T-helper 17 cell (primary cell): ENCODE data around the gene SH3BGRL2. TPM values are rescaled to one million over a fixed set of nuclear protein-coding genes. Genes with fewer than 3 reads are reported as not detected.

Source experiments
- ATAC-seq: fragments of 150-1000 bp; cut with Tn5 transposase; 2 replicates; pipeline ENCODE4 v1.10.0; 2021; ENCODE audit warnings: mild to moderate bottlenecking, moderate library complexity
- DNase-seq, 3 donors: peaks; one replicate each; pipeline versions ENCODE4 v3.0.0 to v3.0.0-alpha.2; 2020 to 2021
- H3K9me3 ChIP-seq: one replicate; pipeline ENCODE4 v1.7.0; 2013; ENCODE audit warnings: low read length, mild to moderate bottlenecking; ENCODE audit not compliant: control insufficient read depth, poor library complexity, severe bottlenecking
- H3K27ac Mint-ChIP-seq: one replicate; pipeline ENCODE4 v1.8.0; 2022; ENCODE audit warnings: mild to moderate bottlenecking, moderate library complexity, mixed read lengths
- H3K27me3 Mint-ChIP-seq: one replicate; pipeline ENCODE4 v1.8.0; 2022; ENCODE audit warnings: mixed read lengths
- H3K36me3 Mint-ChIP-seq: one replicate; pipeline ENCODE4 v1.8.0; 2022; ENCODE audit warnings: low read depth, mixed read lengths
- H3K4me1 Mint-ChIP-seq: one replicate; pipeline ENCODE4 v1.8.0; 2022; ENCODE audit warnings: mild to moderate bottlenecking, mixed read lengths
- H3K4me3 Mint-ChIP-seq: one replicate; pipeline ENCODE4 v1.8.0; 2022; ENCODE audit warnings: mild to moderate bottlenecking, moderate library complexity, mixed read lengths
- total RNA-seq, 4 donors: library from RNA in 2 of 4; stranded (reverse) in 2 of 4; gene quantifications; one replicate each; pipeline ENCODE4 v1.2.3 and lab custom pipeline; 2022 to 2026

Gene SH3BGRL2
- total RNA-seq (10 to 100 TPM in 1 of 2 donors, 1 to 10 TPM in 1; 2.1 to 36.0 TPM), total RNA-seq (lab: John Stamatoyannopoulos, UW) (0.15 to 2.3 reads per million in 2 donors)

GRCh38 chr6:79630883-79631692 lies at the start of gene SH3BGRL2:
Gene SH3BGRL2 (plus strand): TSS chr6:79631329. CDS start chr6:79631462, 133 bp downstream.
- DNase-seq (peak in 1 of 3 donors; percentile 4), ATAC-seq (peak; percentile 57)
- Mint-ChIP-seq H3K4me1 (peaks cover 11% of the 10 kb centered on the region), H3K36me3 (peaks cover 3% of the 10 kb centered on the region), H3K4me3 (peak within 1 kb of the TSS; percentile 90), H3K27me3 (peaks cover 67% of the 10 kb centered on the region), H3K27ac (no peak within 1 kb of the TSS)
- H3K9me3 ChIP-seq, result no peaks in the 10 kb centered on the region

GRCh38 chr6:79584332-79584731 lies 46.8 kb upstream of the SH3BGRL2 start:
- no peak for DNase-seq
- Mint-ChIP-seq H3K4me1 (no peaks in the 10 kb centered on the region), H3K27me3 (no peaks in the 10 kb centered on the region), H3K27ac (no peak overlapping the region), H3K4me3 (no peak overlapping the region), H3K36me3 (no peaks in the 10 kb centered on the region)
- no peak for ATAC-seq
- no peaks in the 10 kb centered on the region for H3K9me3 ChIP-seq

DNA sequence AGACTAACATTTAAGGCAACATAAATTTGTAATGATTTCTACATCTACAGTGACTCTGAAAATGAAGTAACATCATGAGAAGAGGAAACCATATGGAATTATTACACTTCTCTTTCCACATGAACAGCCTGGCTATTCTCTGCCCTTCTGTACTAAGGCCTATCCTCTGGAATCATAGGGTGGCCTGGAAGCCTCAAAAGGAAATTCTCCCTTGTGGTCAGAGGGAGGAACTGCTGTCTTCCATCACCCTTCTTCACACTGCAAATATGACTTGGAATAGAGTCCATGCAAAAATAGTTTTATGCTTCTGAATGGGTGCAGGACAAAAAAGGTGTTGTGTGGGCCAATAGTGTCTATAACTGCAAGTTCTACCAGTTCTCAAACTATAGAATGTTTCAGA lies 44.6 kb upstream of the SH3BGRL2 start:
- Mint-ChIP-seq H3K27ac (no peak overlapping the region), H3K27me3 (no peaks in the 10 kb centered on the region), H3K4me1 (no peaks in the 10 kb centered on the region), H3K4me3 (no peak overlapping the region), H3K36me3 (no peaks in the 10 kb centered on the region)
- H3K9me3 ChIP-seq, result no peaks in the 10 kb centered on the region
- DNase-seq, result no peak
- ATAC-seq, result no peak

DNA sequence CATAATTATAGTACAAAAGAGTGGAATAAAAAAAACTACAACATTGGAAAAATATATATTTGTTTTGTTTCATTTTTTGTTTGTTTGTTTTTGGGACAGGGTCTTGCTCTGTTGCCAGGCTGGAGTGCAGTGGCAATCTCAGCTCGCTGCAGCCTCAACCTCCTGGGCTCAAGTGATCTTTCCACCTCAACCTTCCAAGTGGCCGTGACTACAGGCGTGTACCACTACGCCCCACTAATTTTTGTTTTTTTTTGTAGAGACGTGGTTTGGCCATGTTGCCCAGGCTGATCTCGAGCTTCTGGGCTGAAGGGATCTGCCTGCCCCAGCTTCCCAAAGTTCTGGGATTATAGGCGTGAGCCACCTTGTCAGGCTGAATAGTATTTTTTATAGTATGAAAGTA lies 41.4 kb upstream of the SH3BGRL2 start:
- no peak overlapping the region for H3K27ac Mint-ChIP-seq
- ATAC-seq (no peak), DNase-seq (no peak)
- peaks cover 12% of the 10 kb centered on the region for H3K27me3 Mint-ChIP-seq
- no peaks in the 10 kb centered on the region for H3K9me3 ChIP-seq
- H3K4me3 Mint-ChIP-seq, result no peak overlapping the region
- no peaks in the 10 kb centered on the region for H3K4me1 Mint-ChIP-seq
- H3K36me3 Mint-ChIP-seq, result no peaks in the 10 kb centered on the region

GRCh38 chr6:79597155-79597554 lies 34.0 kb upstream of the SH3BGRL2 start:
- Mint-ChIP-seq H3K4me1 (no peaks in the 10 kb centered on the region), H3K27me3 (peaks cover 16% of the 10 kb centered on the region), H3K4me3 (no peak overlapping the region), H3K27ac (no peak overlapping the region), H3K36me3 (no peaks in the 10 kb centered on the region)
- ATAC-seq (no peak), DNase-seq (no peak)
- H3K9me3 ChIP-seq, result no peaks in the 10 kb centered on the region

DNA sequence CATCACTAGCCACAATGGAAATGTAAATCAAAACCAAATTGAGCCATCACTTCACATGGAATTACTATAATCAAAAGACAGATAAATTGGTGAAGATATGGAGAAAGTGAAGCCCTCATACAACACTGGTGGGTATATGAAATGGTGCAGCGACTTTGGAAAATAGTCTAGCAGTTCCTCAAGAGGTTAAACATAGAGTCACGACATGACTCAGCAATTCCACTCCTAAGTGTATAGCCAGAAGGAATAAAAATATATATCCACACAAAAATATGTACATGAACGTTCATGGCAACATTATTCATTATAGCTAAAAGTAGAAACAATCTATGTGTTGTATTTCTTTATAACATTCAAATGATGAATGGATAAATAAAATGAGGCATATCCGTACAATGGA lies 33.1 kb upstream of the SH3BGRL2 start:
- ATAC-seq (no peak), DNase-seq (no peak)
- H3K36me3 Mint-ChIP-seq, result no peaks in the 10 kb centered on the region
- H3K4me3 Mint-ChIP-seq, result no peak overlapping the region
- H3K27ac Mint-ChIP-seq, result no peak overlapping the region
- H3K9me3 ChIP-seq, result no peaks in the 10 kb centered on the region
- peaks cover 15% of the 10 kb centered on the region for H3K27me3 Mint-ChIP-seq
- no peaks in the 10 kb centered on the region for H3K4me1 Mint-ChIP-seq

- no peak for DNase-seq
- peaks cover 3% of the 10 kb centered on the region for H3K27me3 Mint-ChIP-seq
- no peak overlapping the region for H3K27ac Mint-ChIP-seq
- no peaks in the 10 kb centered on the region for H3K36me3 Mint-ChIP-seq
- no peaks in the 10 kb centered on the region for H3K4me1 Mint-ChIP-seq
- ATAC-seq, result no peak
- H3K4me3 Mint-ChIP-seq, result no peak overlapping the region
- H3K9me3 ChIP-seq, result no peaks in the 10 kb centered on the region
These were observed 31.3 kb upstream of the SH3BGRL2 start for GRCh38 chr6:79599725-79600259.

- Mint-ChIP-seq H3K4me3 (no peak overlapping the region), H3K27me3 (no peaks in the 10 kb centered on the region), H3K36me3 (no peaks in the 10 kb centered on the region), H3K27ac (no peak overlapping the region), H3K4me1 (no peaks in the 10 kb centered on the region)
- DNase-seq (no peak), ATAC-seq (no peak)
- no peaks in the 10 kb centered on the region for H3K9me3 ChIP-seq
These were observed 30.8 kb upstream of the SH3BGRL2 start for GRCh38 chr6:79600313-79600712.

DNA sequence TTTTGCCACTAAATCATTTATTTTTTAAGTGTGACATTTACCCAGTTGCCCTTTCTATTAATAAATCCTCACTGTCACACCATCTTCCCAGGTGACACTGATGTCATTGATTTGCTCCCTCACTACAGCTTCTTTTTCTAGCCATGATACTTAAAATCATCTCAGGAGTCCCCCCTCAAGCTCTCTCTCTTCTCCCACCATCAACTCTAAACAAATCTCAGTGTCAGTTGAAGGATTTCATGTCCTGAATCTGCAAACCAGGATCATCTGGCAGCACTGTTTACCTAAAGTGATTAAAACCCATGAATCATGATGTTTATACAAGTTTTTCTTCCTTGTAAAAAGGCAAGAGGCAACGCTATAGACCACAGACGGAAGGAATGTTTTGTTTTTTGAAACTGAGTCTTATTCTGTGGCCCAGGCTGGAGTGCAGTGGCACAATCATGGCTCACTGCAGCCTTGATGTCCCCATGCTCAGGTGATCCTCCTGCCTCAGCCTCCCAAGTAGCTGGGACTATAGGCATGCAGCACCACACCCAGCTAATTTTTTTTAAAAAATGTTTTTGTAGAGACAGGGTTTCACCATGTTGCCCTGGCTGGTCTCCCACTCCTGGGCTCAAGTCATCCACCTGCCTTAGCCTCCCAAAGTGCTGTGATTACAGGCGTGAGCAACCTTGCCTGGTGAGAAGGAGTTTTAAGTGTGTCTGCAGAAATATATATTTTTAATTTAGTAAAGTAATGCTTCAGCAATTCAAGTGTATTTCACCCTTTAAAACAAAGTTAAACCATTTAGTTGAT lies 30.1 kb upstream of the SH3BGRL2 start:
- DNase-seq (no peak), ATAC-seq (no peak)
- Mint-ChIP-seq H3K27me3 (no peaks in the 10 kb centered on the region), H3K4me3 (no peak overlapping the region), H3K4me1 (no peaks in the 10 kb centered on the region), H3K36me3 (no peaks in the 10 kb centered on the region), H3K27ac (no peak overlapping the region)
- H3K9me3 ChIP-seq, result no peaks in the 10 kb centered on the region

GRCh38 chr6:79602859-79603258 lies 28.3 kb upstream of the SH3BGRL2 start:
- no peak for DNase-seq
- no peaks in the 10 kb centered on the region for H3K27me3 Mint-ChIP-seq

GRCh38 chr6:79604583-79605037 lies 26.5 kb upstream of the SH3BGRL2 start:
- no peaks in the 10 kb centered on the region for H3K9me3 ChIP-seq
- Mint-ChIP-seq H3K36me3 (no peaks in the 10 kb centered on the region), H3K4me3 (no peak overlapping the region), H3K4me1 (no peaks in the 10 kb centered on the region), H3K27me3 (no peaks in the 10 kb centered on the region), H3K27ac (no peak overlapping the region)
- no peak for DNase-seq
- no peak for ATAC-seq

More at GRCh38 chr6:79602859-79603258, 28.3 kb upstream of the SH3BGRL2 start:
- Mint-ChIP-seq H3K4me3 (no peak overlapping the region), H3K36me3 (no peaks in the 10 kb centered on the region), H3K4me1 (no peaks in the 10 kb centered on the region), H3K27ac (no peak overlapping the region)
- ATAC-seq, result no peak
- no peaks in the 10 kb centered on the region for H3K9me3 ChIP-seq

GRCh38 chr6:79605061-79605460 lies 26.1 kb upstream of the SH3BGRL2 start:
- DNase-seq (no peak), ATAC-seq (no peak)
- no peaks in the 10 kb centered on the region for H3K27me3 Mint-ChIP-seq
- no peaks in the 10 kb centered on the region for H3K4me1 Mint-ChIP-seq
- no peak overlapping the region for H3K27ac Mint-ChIP-seq
- no peak overlapping the region for H3K4me3 Mint-ChIP-seq
- H3K9me3 ChIP-seq, result no peaks in the 10 kb centered on the region
- H3K36me3 Mint-ChIP-seq, result no peaks in the 10 kb centered on the region
